Activated T-cell treated with anti-CD3 and anti-CD28 coated beads, Interleukin-2, amount 50 U/mL, for 4 hours (primary cell): ENCODE results near the gene ST7. TPM values are rescaled to one million over a fixed set of nuclear protein-coding genes. Genes with fewer than 3 reads are reported as not detected.

Experiments
- ATAC-seq, 2 donors: fragments of 200-7000 bp; cut with Tn5 transposase; one replicate each; pipeline ENCODE4 v1.10.0; 2021
- DNase-seq: peaks from one replicate; pipeline ENCODE4 v3.0.0-alpha.2; 2020
- H3K27me3 Mint-ChIP-seq: one replicate; pipeline ENCODE4 v1.8.0; 2021; ENCODE audit warnings: low read depth, mixed read lengths
- H3K36me3 Mint-ChIP-seq: one replicate; pipeline ENCODE4 v1.8.0; 2022; ENCODE audit warnings: mixed read lengths; ENCODE audit not compliant: insufficient read depth
- H3K4me1 Mint-ChIP-seq: one replicate; pipeline ENCODE4 v1.8.0; 2021; ENCODE audit warnings: low read depth, mixed read lengths
- H3K4me3 Mint-ChIP-seq: one replicate; pipeline ENCODE4 v1.8.0; 2021; ENCODE audit warnings: mild to moderate bottlenecking, moderate library complexity, mixed read lengths
- H3K9me3 Mint-ChIP-seq: one replicate; pipeline ENCODE4 v1.8.0; 2021; ENCODE audit warnings: mixed read lengths
- total RNA-seq, 3 donors: library from RNA; stranded (reverse); gene quantifications; one replicate each; pipeline ENCODE4 v1.2.1, GENCODE V29; 2021

ST7 gene
- total RNA-seq, 3 donors from 2014 or later, result 7.7 to 10.5 (median 10.0) TPM

- no peaks in the 10 kb centered on the region for H3K4me1 Mint-ChIP-seq
- H3K4me3 Mint-ChIP-seq, result no peak overlapping the region
- H3K27me3 Mint-ChIP-seq, result no peaks in the 10 kb centered on the region
- no peaks in the 10 kb centered on the region for H3K9me3 Mint-ChIP-seq
- ATAC-seq (no peak), DNase-seq (no peak)
- H3K36me3 Mint-ChIP-seq, result peaks cover 9% of the 10 kb centered on the region
Measured at GRCh38 chr7:117205873-117206272, 252.6 kb downstream of the ST7 start.

- no peaks in the 10 kb centered on the region for H3K9me3 Mint-ChIP-seq
- ATAC-seq (no peak), DNase-seq (no peak)
- no peak overlapping the region for H3K4me3 Mint-ChIP-seq
- H3K27me3 Mint-ChIP-seq, result no peaks in the 10 kb centered on the region
- peaks cover 9% of the 10 kb centered on the region for H3K36me3 Mint-ChIP-seq
- H3K4me1 Mint-ChIP-seq, result no peaks in the 10 kb centered on the region
Measured at GRCh38 chr7:117208257-117208656, 255.0 kb downstream of the ST7 start.

GRCh38 chr7:117210397-117210796 is 257.1 kb downstream of the ST7 start:
- Mint-ChIP-seq H3K36me3 (peaks cover 9% of the 10 kb centered on the region), H3K27me3 (no peaks in the 10 kb centered on the region), H3K4me1 (no peaks in the 10 kb centered on the region), H3K4me3 (no peak overlapping the region), H3K9me3 (no peaks in the 10 kb centered on the region)
- ATAC-seq (no peak), DNase-seq (no peak)

GRCh38 chr7:117210908-117211307 is 257.6 kb downstream of the ST7 start:
- no peak for ATAC-seq
- Mint-ChIP-seq H3K4me3 (no peak overlapping the region), H3K9me3 (no peaks in the 10 kb centered on the region), H3K4me1 (no peaks in the 10 kb centered on the region), H3K36me3 (peaks cover 9% of the 10 kb centered on the region), H3K27me3 (no peaks in the 10 kb centered on the region)
- DNase-seq, result no peak

- no peak overlapping the region for H3K4me3 Mint-ChIP-seq
- no peak for DNase-seq
- H3K36me3 Mint-ChIP-seq, result peaks cover 9% of the 10 kb centered on the region
- no peaks in the 10 kb centered on the region for H3K4me1 Mint-ChIP-seq
- no peaks in the 10 kb centered on the region for H3K27me3 Mint-ChIP-seq
- no peak for ATAC-seq
- H3K9me3 Mint-ChIP-seq, result no peaks in the 10 kb centered on the region
Measured at GRCh38 chr7:117211614-117212013, 258.3 kb downstream of the ST7 start.

- ATAC-seq (peak in 1 of 2 donors; percentile 71), DNase-seq (peak; percentile 21)
- Mint-ChIP-seq H3K36me3 (peaks cover 9% of the 10 kb centered on the region), H3K4me1 (no peaks in the 10 kb centered on the region), H3K27me3 (no peaks in the 10 kb centered on the region), H3K9me3 (no peaks in the 10 kb centered on the region), H3K4me3 (no peak overlapping the region)
Measured at GRCh38 chr7:117212969-117213877, 259.9 kb downstream of the ST7 start.

- Mint-ChIP-seq H3K4me1 (no peaks in the 10 kb centered on the region), H3K4me3 (no peak overlapping the region), H3K27me3 (no peaks in the 10 kb centered on the region), H3K36me3 (no peaks in the 10 kb centered on the region), H3K9me3 (no peaks in the 10 kb centered on the region)
- ATAC-seq (no peak), DNase-seq (no peak)
Measured at GRCh38 chr7:117216010-117216409, 262.7 kb downstream of the ST7 start.

- H3K4me3 Mint-ChIP-seq, result no peak overlapping the region
- no peaks in the 10 kb centered on the region for H3K9me3 Mint-ChIP-seq
- H3K36me3 Mint-ChIP-seq, result no peaks in the 10 kb centered on the region
- no peaks in the 10 kb centered on the region for H3K4me1 Mint-ChIP-seq
- H3K27me3 Mint-ChIP-seq, result no peaks in the 10 kb centered on the region
- ATAC-seq (no peak), DNase-seq (no peak)
Measured at GRCh38 chr7:117216436-117217069, 263.3 kb downstream of the ST7 start.

GRCh38 chr7:117217106-117218035 is 264.1 kb downstream of the ST7 start:
- Mint-ChIP-seq H3K27me3 (no peaks in the 10 kb centered on the region), H3K36me3 (no peaks in the 10 kb centered on the region), H3K4me3 (no peak overlapping the region), H3K4me1 (no peaks in the 10 kb centered on the region), H3K9me3 (no peaks in the 10 kb centered on the region)
- no peak for DNase-seq
- no peak for ATAC-seq

GRCh38 chr7:117218700-117219099 is 265.4 kb downstream of the ST7 start:
- H3K36me3 Mint-ChIP-seq, result peaks cover 10% of the 10 kb centered on the region
- no peak for ATAC-seq
- no peaks in the 10 kb centered on the region for H3K4me1 Mint-ChIP-seq

GRCh38 chr7:117219485-117219884 is 266.2 kb downstream of the ST7 start:
- DNase-seq (no peak), ATAC-seq (no peak)
- Mint-ChIP-seq H3K36me3 (peaks cover 10% of the 10 kb centered on the region), H3K9me3 (no peaks in the 10 kb centered on the region), H3K4me3 (no peak overlapping the region), H3K27me3 (no peaks in the 10 kb centered on the region), H3K4me1 (no peaks in the 10 kb centered on the region)

More at GRCh38 chr7:117218700-117219099, 265.4 kb downstream of the ST7 start:
- Mint-ChIP-seq H3K4me3 (no peak overlapping the region), H3K27me3 (no peaks in the 10 kb centered on the region), H3K9me3 (no peaks in the 10 kb centered on the region)
- no peak for DNase-seq

GRCh38 chr7:117220836-117221235 is 267.5 kb downstream of the ST7 start:
- H3K27me3 Mint-ChIP-seq, result no peaks in the 10 kb centered on the region
- H3K4me3 Mint-ChIP-seq, result no peak overlapping the region
- no peak for DNase-seq
- no peaks in the 10 kb centered on the region for H3K9me3 Mint-ChIP-seq
- no peaks in the 10 kb centered on the region for H3K4me1 Mint-ChIP-seq
- peaks cover 10% of the 10 kb centered on the region for H3K36me3 Mint-ChIP-seq
- ATAC-seq, result no peak

- no peaks in the 10 kb centered on the region for H3K4me1 Mint-ChIP-seq
- H3K27me3 Mint-ChIP-seq, result no peaks in the 10 kb centered on the region
- H3K36me3 Mint-ChIP-seq, result peaks cover 10% of the 10 kb centered on the region
- ATAC-seq (no peak), DNase-seq (no peak)
- H3K4me3 Mint-ChIP-seq, result no peak overlapping the region
- no peaks in the 10 kb centered on the region for H3K9me3 Mint-ChIP-seq
Measured at GRCh38 chr7:117225536-117225935, 272.2 kb downstream of the ST7 start.

- H3K27me3 Mint-ChIP-seq, result no peaks in the 10 kb centered on the region
- no peak for DNase-seq
- peaks cover 10% of the 10 kb centered on the region for H3K36me3 Mint-ChIP-seq
- no peaks in the 10 kb centered on the region for H3K9me3 Mint-ChIP-seq
- no peaks in the 10 kb centered on the region for H3K4me1 Mint-ChIP-seq
- H3K4me3 Mint-ChIP-seq, result no peak overlapping the region
- no peak for ATAC-seq
Measured at GRCh38 chr7:117227091-117227490, 273.8 kb downstream of the ST7 start.
